Fibroblast of lung (primary cell): ENCODE results near the gene TEAD3. TPM values are rescaled to one million over a fixed set of nuclear protein-coding genes. Genes with fewer than 3 reads are reported as not detected.

Experiments
- DNase-seq, 2 donors: peaks; one replicate each; pipeline versions ENCODE4 v3.0.0 to v3.0.0-alpha.2; 2010; ENCODE audit warnings: low read depth in 2 of 2
- H2AFZ ChIP-seq: 2 replicates; pipeline ENCODE4 v1.5.1; 2012; ENCODE audit warnings: low read length, control low read depth, inconsistent platforms
- H3K27ac ChIP-seq: 2 replicates; pipeline ENCODE4 v1.5.1; 2011; ENCODE audit warnings: low read length, control low read depth; ENCODE audit not compliant: insufficient read depth
- H3K27me3 ChIP-seq: 2 replicates; pipeline ENCODE4 v1.5.1; 2011; ENCODE audit warnings: mild to moderate bottlenecking, low read length; ENCODE audit not compliant: control insufficient read depth, insufficient read depth
- H3K36me3 ChIP-seq: 2 replicates; pipeline ENCODE4 v1.5.1; 2011; ENCODE audit warnings: low read length; ENCODE audit not compliant: control insufficient read depth, insufficient read depth
- H3K4me1 ChIP-seq: 2 replicates; pipeline ENCODE4 v1.5.1; 2011; ENCODE audit warnings: low read length; ENCODE audit not compliant: control insufficient read depth, insufficient read depth; ENCODE audit errors: extremely low read depth
- H3K4me2 ChIP-seq: 2 replicates; pipeline ENCODE4 v1.5.1; 2011; ENCODE audit warnings: low read length, control low read depth; ENCODE audit not compliant: insufficient read depth; ENCODE audit errors: extremely low read depth
- H3K4me3 ChIP-seq, 4 experiments: fragments of 200-600 bp in 1 of 4; sonication (generic) in 1 of 4; replicated peaks in 1 of 4; 2 replicates each; pipeline ENCODE4 v1.5.1; 2011 to 2016; ENCODE audit warnings: low read length in 4 of 4, low read depth in 3 of 4, mild to moderate bottlenecking in 3 of 4, control low read depth in 2 of 4, inconsistent platforms in 1 of 4, mixed read lengths in 1 of 4; ENCODE audit not compliant: insufficient read depth in 1 of 4; ENCODE audit errors: control extremely low read depth in 1 of 4
- H3K79me2 ChIP-seq: 2 replicates; pipeline ENCODE4 v1.5.1; 2012; ENCODE audit warnings: mild to moderate bottlenecking, low read length, inconsistent platforms; ENCODE audit not compliant: control insufficient read depth, insufficient read depth
- H3K9ac ChIP-seq: 2 replicates; pipeline ENCODE4 v1.5.1; 2011; ENCODE audit warnings: mild to moderate bottlenecking, low read length, control low read depth; ENCODE audit not compliant: insufficient read depth
- H3K9me3 ChIP-seq: 2 replicates; pipeline ENCODE4 v1.5.1; 2012; ENCODE audit warnings: low read depth, low read length; ENCODE audit not compliant: control insufficient read depth, insufficient read depth
- H4K20me1 ChIP-seq: 2 replicates; pipeline ENCODE4 v1.5.1; 2011; ENCODE audit warnings: low read length; ENCODE audit not compliant: control insufficient read depth, insufficient read depth; ENCODE audit errors: extremely low read depth
- CTCF ChIP-seq, 2 donors: IDR thresholded peaks in 1 of 2; conservative IDR thresholded peaks in 1 of 2; 1 replicate in 1 of 2; 2 replicates in 1 of 2; pipeline ENCODE4 v1.5.1; 2011 to 2012; ENCODE audit warnings: low read length in 2 of 2, control low read depth in 1 of 2, inconsistent platforms in 1 of 2, low read depth in 1 of 2, mild to moderate bottlenecking in 1 of 2
- EZH2 ChIP-seq: IDR thresholded peaks from 2 replicates; pipeline ENCODE4 v1.5.1; 2012; ENCODE audit warnings: low read length, control low read depth, mild to moderate bottlenecking; ENCODE audit errors: missing control alignments
- polyA plus RNA-seq, 2 donors: library from polyadenylated mRNA; depleted of rRNA in 1 of 2; stranded (reverse) in 1 of 2; unstranded in 1 of 2; fragments of >200 nt; gene quantifications; 2 replicates each; pipeline ENCODE4 v1.2.1, GENCODE V29; 2011 to 2012; ENCODE audit warnings: missing spikeins in 1 of 2
- total RNA-seq: library from RNA; depleted of rRNA; stranded (reverse); fragments of >200 nt; gene quantifications from 2 replicates; pipeline ENCODE4 v1.2.1, GENCODE V29; 2014

TEAD3 gene
- total and polyA plus RNA-seq, 2 donors (not counting 1 experiment from before 2014, with no cell fraction given), result 9.6 to 26.7 TPM

GRCh38 chr6:35442693-35443092 is 54.2 kb downstream of the TEAD3 start:
- no peak for DNase-seq
- Histone ChIP-seq H4K20me1 (no peaks in the 10 kb centered on the region), H3K36me3 (no peaks in the 10 kb centered on the region), H2AFZ (no peak overlapping the region), H3K27ac (no peak overlapping the region), H3K79me2 (no peaks in the 10 kb centered on the region), H3K9me3 (no peaks in the 10 kb centered on the region), H3K9ac (no peak overlapping the region), H3K4me2 (no peak overlapping the region), H3K4me3 (no peak overlapping the region), H3K27me3 (no peaks in the 10 kb centered on the region), H3K4me1 (no peaks in the 10 kb centered on the region)
- TF ChIP-seq EZH2, result no peak
- TF ChIP-seq CTCF (conservative IDR thresholded peaks at IDR 0.05 in 1 of 2, IDR thresholded peaks at IDR 0.05 in 1 of 2; ENCODE audit: low read depth in 1 of 2, low read length in 2 of 2), result no peak

- no peak overlapping the region for H2AFZ ChIP-seq
- no peaks in the 10 kb centered on the region for H4K20me1 ChIP-seq
- no peak overlapping the region for H3K27ac ChIP-seq
- no peaks in the 10 kb centered on the region for H3K36me3 ChIP-seq
- TF ChIP-seq CTCF (conservative IDR thresholded peaks at IDR 0.05 in 1 of 2, IDR thresholded peaks at IDR 0.05 in 1 of 2; ENCODE audit: low read depth in 1 of 2, low read length in 2 of 2) (no peak), EZH2 (no peak)
- no peaks in the 10 kb centered on the region for H3K9me3 ChIP-seq
- no peak overlapping the region for H3K4me2 ChIP-seq
- H3K4me1 ChIP-seq, result no peaks in the 10 kb centered on the region
- DNase-seq, result no peak
- H3K9ac ChIP-seq, result no peak overlapping the region
- H3K27me3 ChIP-seq, result no peaks in the 10 kb centered on the region
- no peak overlapping the region for H3K4me3 ChIP-seq
- H3K79me2 ChIP-seq, result no peaks in the 10 kb centered on the region
Observed at GRCh38 chr6:35441642-35442041, 55.2 kb downstream of the TEAD3 start.

GRCh38 chr6:35441205-35441604 is 55.7 kb downstream of the TEAD3 start:
- Histone ChIP-seq H3K4me3 (no peak overlapping the region), H3K27ac (no peak overlapping the region), H3K9me3 (no peaks in the 10 kb centered on the region), H2AFZ (no peak overlapping the region), H3K27me3 (no peaks in the 10 kb centered on the region), H3K4me2 (no peak overlapping the region), H3K79me2 (no peaks in the 10 kb centered on the region), H4K20me1 (no peaks in the 10 kb centered on the region), H3K36me3 (no peaks in the 10 kb centered on the region), H3K4me1 (no peaks in the 10 kb centered on the region), H3K9ac (no peak overlapping the region)
- DNase-seq, result no peak
- TF ChIP-seq CTCF (conservative IDR thresholded peaks at IDR 0.05 in 1 of 2, IDR thresholded peaks at IDR 0.05 in 1 of 2; ENCODE audit: low read depth in 1 of 2, low read length in 2 of 2) (no peak), EZH2 (no peak)
